NCI-H2107 treated with DMSO at 0.1 percent for 48 hours (cell line): Measurements from ENCODE around the gene MAML3.

Source experiments
- DNase-seq: peaks from one replicate; lab custom pipeline; 2025; ENCODE audit not compliant: unreplicated experiment; lab: John Stamatoyannopoulos, UW

The MAML3 gene

GRCh38 chr4:139740531-139741041, 413.4 kb downstream of the MAML3 start:
- peak; percentile 68 for DNase-seq

GRCh38 chr4:139740121-139740520, 413.9 kb downstream of the MAML3 start:
- DNase-seq: no peak

GRCh38 chr4:139738846-139739613, 415.0 kb downstream of the MAML3 start:
- DNase-seq: no peak

- DNase-seq: no peak
Observed at GRCh38 chr4:139736661-139737060, 417.3 kb downstream of the MAML3 start.

- no peak for DNase-seq
Observed at GRCh38 chr4:139736274-139736660, 417.7 kb downstream of the MAML3 start.

- no peak for DNase-seq
Observed at GRCh38 chr4:139735381-139736273, 418.4 kb downstream of the MAML3 start.

GRCh38 chr4:139734875-139735380, 419.1 kb downstream of the MAML3 start:
- DNase-seq: peak; percentile 81

GRCh38 chr4:139734201-139734874, 419.6 kb downstream of the MAML3 start:
- DNase-seq: no peak

GRCh38 chr4:139732991-139733570, 420.9 kb downstream of the MAML3 start:
- DNase-seq: no peak

- DNase-seq: peak; percentile 58
Observed at GRCh38 chr4:139728840-139729239, 425.1 kb downstream of the MAML3 start.

GRCh38 chr4:139728146-139728545, 425.8 kb downstream of the MAML3 start:
- DNase-seq: no peak

GRCh38 chr4:139726615-139727014, 427.4 kb downstream of the MAML3 start:
- no peak for DNase-seq

GRCh38 chr4:139725236-139725635, 428.7 kb downstream of the MAML3 start:
- DNase-seq: no peak

GRCh38 chr4:139721789-139722188, 432.2 kb downstream of the MAML3 start:
- no peak for DNase-seq

GRCh38 chr4:139720806-139721205, 433.2 kb downstream of the MAML3 start:
- no peak for DNase-seq

GRCh38 chr4:139719381-139720101, 434.4 kb downstream of the MAML3 start:
- DNase-seq: no peak

- no peak for DNase-seq
Observed at GRCh38 chr4:139718833-139719232, 435.2 kb downstream of the MAML3 start.

- DNase-seq: no peak
Observed at GRCh38 chr4:139718358-139718757, 435.6 kb downstream of the MAML3 start.

GRCh38 chr4:139715746-139716391, 438.1 kb downstream of the MAML3 start:
- no peak for DNase-seq

- DNase-seq: no peak
Observed at GRCh38 chr4:139712882-139713281, 441.1 kb downstream of the MAML3 start.
